Keratinocyte (primary cell): ENCODE results near the gene FLNA. TPM values are rescaled to one million over a fixed set of nuclear protein-coding genes. Genes with fewer than 3 reads are reported as not detected.

ENCODE experiments used
- DNase-seq: peaks from one replicate; pipeline ENCODE4 v3.0.0-alpha.2; 2011; ENCODE audit warnings: low read depth, missing footprints, low spot score
- FAIRE-seq: peaks from 2 replicates; lab custom pipeline; 2011; peaks lifted over from hg19 to GRCh38; lab: Jason Lieb, UNC
- H2AFZ ChIP-seq: 2 replicates; pipeline ENCODE4 v1.6.0; 2012; ENCODE audit warnings: low read length, control low read depth, inconsistent platforms; ENCODE audit not compliant: control insufficient read depth
- H3K27ac ChIP-seq: 2 replicates; pipeline ENCODE4 v1.5.1; 2011; ENCODE audit warnings: low read length; ENCODE audit not compliant: control insufficient read depth, insufficient read depth
- H3K27me3 ChIP-seq: 3 replicates; pipeline ENCODE4 v1.6.0; 2011; ENCODE audit warnings: low read length; ENCODE audit not compliant: control insufficient read depth, insufficient read depth; ENCODE audit errors: extremely low read depth
- H3K36me3 ChIP-seq, 2 experiments: 2 replicates in 1 of 2; 3 replicates in 1 of 2; pipeline ENCODE4 v1.5.1; 2011; ENCODE audit warnings: low read length in 2 of 2, mild to moderate bottlenecking in 1 of 2; ENCODE audit not compliant: control insufficient read depth in 2 of 2, insufficient read depth in 2 of 2; ENCODE audit errors: extremely low read depth in 1 of 2
- H3K4me1 ChIP-seq: 3 replicates; pipeline ENCODE4 v1.5.1; 2011; ENCODE audit warnings: low read length; ENCODE audit not compliant: control insufficient read depth, insufficient read depth; ENCODE audit errors: extremely low read depth
- H3K4me2 ChIP-seq: 3 replicates; pipeline ENCODE4 v1.6.0; 2011; ENCODE audit warnings: low read depth, low read length; ENCODE audit not compliant: control insufficient read depth, insufficient read depth; ENCODE audit errors: extremely low read depth
- H3K4me3 ChIP-seq, 3 experiments: fragments of 200-600 bp in 1 of 3; sonication (generic) in 1 of 3; 2 replicates in 2 of 3; 3 replicates in 1 of 3; pipeline ENCODE4 v1.5.1; 2011 to 2016; ENCODE audit warnings: low read length in 3 of 3, mild to moderate bottlenecking in 3 of 3, control low read depth in 2 of 3, inconsistent platforms in 1 of 3, low read depth in 1 of 3, mixed read lengths in 1 of 3, mixed run types in 1 of 3, moderate library complexity in 1 of 3; ENCODE audit not compliant: control insufficient read depth in 2 of 3, insufficient read depth in 2 of 3; ENCODE audit errors: extremely low read depth in 1 of 3
- H3K79me2 ChIP-seq: 2 replicates; pipeline ENCODE4 v1.6.0; 2012; ENCODE audit warnings: low read length; ENCODE audit not compliant: control insufficient read depth, insufficient read depth
- H3K9ac ChIP-seq: 3 replicates; pipeline ENCODE4 v1.6.0; 2011; ENCODE audit warnings: low read length; ENCODE audit not compliant: control insufficient read depth, insufficient read depth; ENCODE audit errors: extremely low read depth
- H3K9me1 ChIP-seq: 3 replicates; pipeline ENCODE4 v1.6.0; 2011; ENCODE audit warnings: low read length; ENCODE audit not compliant: control insufficient read depth, insufficient read depth; ENCODE audit errors: extremely low read depth
- H3K9me3 ChIP-seq: 2 replicates; pipeline ENCODE4 v1.5.1; 2012; ENCODE audit warnings: low read depth, low read length; ENCODE audit not compliant: control insufficient read depth
- H4K20me1 ChIP-seq: 3 replicates; pipeline ENCODE4 v1.6.0; 2011; ENCODE audit warnings: low read length; ENCODE audit not compliant: control insufficient read depth, insufficient read depth; ENCODE audit errors: extremely low read depth
- EZH2 ChIP-seq: IDR thresholded peaks from one replicate; pipeline ENCODE4 v1.6.1; 2012; ENCODE audit warnings: inconsistent platforms, mild to moderate bottlenecking, low read length, moderate library complexity
- dilution Hi-C: fragments of 300-500 bp; cut with MboI; formaldehyde crosslinking; loops from one replicate; pipeline ENCODE4 v1.7.0; 2020; ENCODE audit warnings: low sequenced_read_pairs; ENCODE audit not compliant: extremely low pct_ligation_motif_present
- polyA plus RNA-seq, 5 experiments: library from polyadenylated mRNA; depleted of rRNA in 3 of 5; stranded (reverse) in 3 of 5; stranded (forward) in 1 of 5; unstranded in 1 of 5; fragments of >200 nt; gene quantifications; 1 replicate in 1 of 5; 2 replicates in 3 of 5; 3 replicates in 1 of 5; pipeline versions ENCODE4 v1.2.1 to v1.2.3, GENCODE V29; 2011 to 2012; ENCODE audit warnings: missing spikeins in 2 of 5, low read depth in 1 of 5, low replicate concordance in 1 of 5
- TF ChIP-seq, protein P1 (sequence below), 3 experiments: IDR thresholded peaks in 1 of 3; conservative IDR thresholded peaks in 1 of 3; optimal IDR thresholded peaks in 1 of 3; 2 replicates in 2 of 3; 3 replicates in 1 of 3; pipeline versions ENCODE3 to v1.5.1; 2011; ENCODE audit warnings: low read length in 3 of 3, mild to moderate bottlenecking in 3 of 3, moderate library complexity in 2 of 3, control low read depth in 1 of 3, inconsistent platforms in 1 of 3; ENCODE audit not compliant: insufficient read depth in 2 of 3; ENCODE audit errors: extremely low read depth in 1 of 3

Gene FLNA
- polyA plus RNA-seq, 1 donor (not counting 4 experiments of a cell fraction or from before 2014, with no cell fraction given): 245 TPM

DNA sequence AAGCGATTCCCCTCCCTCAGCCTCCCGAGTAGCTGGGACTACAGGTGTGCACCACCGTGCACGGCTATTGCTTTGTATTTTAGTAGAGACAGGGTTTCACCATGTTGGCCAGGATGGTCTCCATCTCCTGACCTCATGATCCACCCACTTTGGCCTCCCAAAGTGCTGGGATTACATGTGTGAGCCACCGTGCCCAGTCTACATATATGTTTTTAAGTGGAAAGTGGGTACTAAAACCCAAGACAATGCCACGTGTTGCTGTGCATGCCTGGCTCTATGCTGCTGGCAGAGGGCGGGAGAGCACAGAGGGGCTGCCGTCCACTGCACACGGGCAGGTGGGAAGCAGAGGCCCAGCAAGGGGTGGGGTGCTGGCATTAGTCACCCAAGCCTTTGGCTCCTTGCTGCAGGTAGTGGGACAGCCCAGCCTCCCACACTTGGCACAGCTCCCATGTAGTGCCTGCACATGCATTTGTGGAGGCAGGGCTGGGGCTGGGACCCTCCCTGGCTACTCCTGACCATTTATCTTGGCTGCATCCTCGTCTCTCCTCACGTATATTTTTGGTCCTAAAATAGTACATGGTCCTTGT lies 8.1 kb upstream of the FLNA start:
- dilution Hi-C loops: no loop called here
- peaks cover 1 to 10% of the 10 kb centered on the region in 2 experiments for H3K36me3 ChIP-seq
- H3K9me3 ChIP-seq: no peaks in the 10 kb centered on the region
- no peaks in the 10 kb centered on the region for H4K20me1 ChIP-seq
- H3K4me1 ChIP-seq: peaks cover 9% of the 10 kb centered on the region
- H3K9ac ChIP-seq: no peak overlapping the region
- H3K9me1 ChIP-seq: no peaks in the 10 kb centered on the region
- H3K27me3 ChIP-seq: no peaks in the 10 kb centered on the region
- no peak overlapping the region for H3K4me2 ChIP-seq
- TF ChIP-seq, protein P1, sequence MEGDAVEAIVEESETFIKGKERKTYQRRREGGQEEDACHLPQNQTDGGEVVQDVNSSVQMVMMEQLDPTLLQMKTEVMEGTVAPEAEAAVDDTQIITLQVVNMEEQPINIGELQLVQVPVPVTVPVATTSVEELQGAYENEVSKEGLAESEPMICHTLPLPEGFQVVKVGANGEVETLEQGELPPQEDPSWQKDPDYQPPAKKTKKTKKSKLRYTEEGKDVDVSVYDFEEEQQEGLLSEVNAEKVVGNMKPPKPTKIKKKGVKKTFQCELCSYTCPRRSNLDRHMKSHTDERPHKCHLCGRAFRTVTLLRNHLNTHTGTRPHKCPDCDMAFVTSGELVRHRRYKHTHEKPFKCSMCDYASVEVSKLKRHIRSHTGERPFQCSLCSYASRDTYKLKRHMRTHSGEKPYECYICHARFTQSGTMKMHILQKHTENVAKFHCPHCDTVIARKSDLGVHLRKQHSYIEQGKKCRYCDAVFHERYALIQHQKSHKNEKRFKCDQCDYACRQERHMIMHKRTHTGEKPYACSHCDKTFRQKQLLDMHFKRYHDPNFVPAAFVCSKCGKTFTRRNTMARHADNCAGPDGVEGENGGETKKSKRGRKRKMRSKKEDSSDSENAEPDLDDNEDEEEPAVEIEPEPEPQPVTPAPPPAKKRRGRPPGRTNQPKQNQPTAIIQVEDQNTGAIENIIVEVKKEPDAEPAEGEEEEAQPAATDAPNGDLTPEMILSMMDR (optimal IDR thresholded peaks at IDR 0.05 in 1 of 3, IDR thresholded peaks at IDR 0.05 in 1 of 3, conservative IDR thresholded peaks at IDR 0.05 in 1 of 3; ENCODE audit: extremely low read depth in 1 of 3, insufficient read depth in 2 of 3, low read length in 3 of 3): no peak
- no peak for TF ChIP-seq EZH2
- H2AFZ ChIP-seq: no peak overlapping the region
- no peak for DNase-seq
- peaks cover 13% of the 10 kb centered on the region for H3K79me2 ChIP-seq
- no peak for FAIRE-seq
- H3K4me3 ChIP-seq: no peak overlapping the region
- H3K27ac ChIP-seq: no peak overlapping the region

DNA sequence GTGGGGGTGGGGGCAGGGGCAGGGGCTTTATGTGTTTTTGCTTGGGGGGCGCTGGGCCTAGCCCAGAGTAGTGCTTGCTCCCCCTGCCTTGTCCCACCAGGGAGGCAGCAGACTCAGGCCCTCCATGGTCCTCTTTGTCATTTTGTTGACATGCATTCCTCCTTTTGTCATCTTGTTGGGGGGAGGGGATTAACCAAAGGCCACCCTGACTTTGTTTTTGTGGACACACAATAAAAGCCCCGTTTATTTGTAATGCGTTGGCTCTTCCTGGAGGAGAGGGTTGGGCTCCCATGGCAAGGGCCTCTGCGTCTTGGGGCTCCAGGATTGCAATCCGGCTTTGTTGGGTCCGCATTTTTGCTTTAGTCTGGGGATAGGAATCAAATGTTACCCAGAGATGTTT lies 6.8 kb upstream of the FLNA start:
- no peak overlapping the region for H2AFZ ChIP-seq
- no peak for TF ChIP-seq EZH2
- TF ChIP-seq, protein P1 (optimal IDR thresholded peaks at IDR 0.05 in 1 of 3, IDR thresholded peaks at IDR 0.05 in 1 of 3, conservative IDR thresholded peaks at IDR 0.05 in 1 of 3; ENCODE audit: extremely low read depth in 1 of 3, insufficient read depth in 2 of 3, low read length in 3 of 3): no peak
- no peak overlapping the region for H3K4me2 ChIP-seq
- H3K27me3 ChIP-seq: no peaks in the 10 kb centered on the region
- no peak overlapping the region for H3K4me3 ChIP-seq
- no peaks in the 10 kb centered on the region for H3K9me3 ChIP-seq
- H3K9ac ChIP-seq: no peak overlapping the region
- no peaks in the 10 kb centered on the region for H3K9me1 ChIP-seq
- dilution Hi-C loops: no loop called here
- no peak overlapping the region for H3K27ac ChIP-seq
- peaks cover 9% of the 10 kb centered on the region for H3K4me1 ChIP-seq
- H3K79me2 ChIP-seq: peaks cover 13% of the 10 kb centered on the region
- no peak for FAIRE-seq
- no peak for DNase-seq
- H3K36me3 ChIP-seq: peaks cover 1 to 10% of the 10 kb centered on the region in 2 experiments
- no peaks in the 10 kb centered on the region for H4K20me1 ChIP-seq
